Measurements from ENCODE around the gene KRT79.

The KRT79 gene

GRCh38 chr12:52771505-52771904 is 62.6 kb downstream of the KRT79 start:
- DNase-seq (ENCODE audit: low read depth) = no peak
